Fibroblast of villous mesenchyme (primary cell): ENCODE data around the gene C1orf159. TPM values are rescaled to one million over a fixed set of nuclear protein-coding genes. Genes with fewer than 3 reads are reported as not detected.

Experiments
- DNase-seq: peaks from one replicate; pipeline ENCODE4 v3.0.0-alpha.2; 2010; ENCODE audit warnings: low read depth
- H3K4me3 ChIP-seq: 2 replicates; pipeline ENCODE4 v1.5.1; 2011; ENCODE audit warnings: low read depth, mild to moderate bottlenecking, low read length
- total RNA-seq: library from RNA; depleted of rRNA; stranded (reverse); fragments of >200 nt; gene quantifications from 2 replicates; pipeline ENCODE4 v1.2.3, GENCODE V29; 2012
- TF ChIP-seq, protein P1 (sequence below): IDR thresholded peaks from 2 replicates; pipeline ENCODE4 v1.5.1; 2012; ENCODE audit warnings: low read depth, mild to moderate bottlenecking, low read length; ENCODE audit not compliant: insufficient read depth

The C1orf159 gene
- total RNA-seq, 1 donor = 6.5 TPM

DNA sequence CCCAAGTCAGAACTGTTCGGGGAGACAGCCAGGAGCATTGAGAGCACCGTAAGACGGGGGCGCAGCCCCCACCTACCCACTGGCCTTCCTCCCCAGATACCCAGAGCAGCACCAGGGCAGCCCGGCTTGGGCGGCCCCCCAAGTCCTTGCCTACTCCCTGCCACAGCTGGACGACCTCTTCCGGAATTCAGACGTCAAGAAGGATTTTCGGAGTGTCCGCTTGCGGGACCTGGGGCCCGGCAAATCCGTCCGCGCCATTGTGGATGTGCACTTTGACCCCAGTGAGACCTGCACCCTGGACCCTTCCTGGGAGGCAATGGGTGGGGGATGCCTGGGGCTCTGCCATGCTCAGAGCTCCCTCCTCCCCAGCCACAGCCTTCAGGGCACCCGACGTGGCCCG, 68.5 kb downstream of the C1orf159 start:
- DNase-seq = no peak
- TF ChIP-seq, protein P1, sequence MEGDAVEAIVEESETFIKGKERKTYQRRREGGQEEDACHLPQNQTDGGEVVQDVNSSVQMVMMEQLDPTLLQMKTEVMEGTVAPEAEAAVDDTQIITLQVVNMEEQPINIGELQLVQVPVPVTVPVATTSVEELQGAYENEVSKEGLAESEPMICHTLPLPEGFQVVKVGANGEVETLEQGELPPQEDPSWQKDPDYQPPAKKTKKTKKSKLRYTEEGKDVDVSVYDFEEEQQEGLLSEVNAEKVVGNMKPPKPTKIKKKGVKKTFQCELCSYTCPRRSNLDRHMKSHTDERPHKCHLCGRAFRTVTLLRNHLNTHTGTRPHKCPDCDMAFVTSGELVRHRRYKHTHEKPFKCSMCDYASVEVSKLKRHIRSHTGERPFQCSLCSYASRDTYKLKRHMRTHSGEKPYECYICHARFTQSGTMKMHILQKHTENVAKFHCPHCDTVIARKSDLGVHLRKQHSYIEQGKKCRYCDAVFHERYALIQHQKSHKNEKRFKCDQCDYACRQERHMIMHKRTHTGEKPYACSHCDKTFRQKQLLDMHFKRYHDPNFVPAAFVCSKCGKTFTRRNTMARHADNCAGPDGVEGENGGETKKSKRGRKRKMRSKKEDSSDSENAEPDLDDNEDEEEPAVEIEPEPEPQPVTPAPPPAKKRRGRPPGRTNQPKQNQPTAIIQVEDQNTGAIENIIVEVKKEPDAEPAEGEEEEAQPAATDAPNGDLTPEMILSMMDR = no peak
- no peak overlapping the region for H3K4me3 ChIP-seq

DNA sequence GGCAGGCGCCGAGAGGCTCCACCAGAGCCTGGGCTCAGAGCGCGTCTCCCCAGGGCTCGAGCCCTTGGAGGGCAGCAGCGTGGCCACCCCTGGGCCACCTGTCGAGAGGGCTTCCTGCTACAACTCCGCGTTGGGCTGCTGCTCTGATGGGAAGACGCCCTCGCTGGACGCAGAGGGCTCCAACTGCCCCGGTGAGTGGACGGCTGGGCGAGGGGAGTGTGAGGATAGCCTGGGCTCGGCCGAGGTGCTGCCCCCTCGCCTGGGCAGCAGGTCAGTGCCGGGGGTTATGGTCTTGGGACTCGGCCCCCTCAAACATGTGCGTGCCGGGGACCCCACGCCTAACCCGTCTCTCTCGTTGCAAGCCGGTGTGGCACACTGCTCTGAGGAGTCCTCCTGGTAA, 69.1 kb downstream of the C1orf159 start:
- no peak for DNase-seq
- H3K4me3 ChIP-seq = no peak overlapping the region
- TF ChIP-seq, protein P1 = no peak

DNA sequence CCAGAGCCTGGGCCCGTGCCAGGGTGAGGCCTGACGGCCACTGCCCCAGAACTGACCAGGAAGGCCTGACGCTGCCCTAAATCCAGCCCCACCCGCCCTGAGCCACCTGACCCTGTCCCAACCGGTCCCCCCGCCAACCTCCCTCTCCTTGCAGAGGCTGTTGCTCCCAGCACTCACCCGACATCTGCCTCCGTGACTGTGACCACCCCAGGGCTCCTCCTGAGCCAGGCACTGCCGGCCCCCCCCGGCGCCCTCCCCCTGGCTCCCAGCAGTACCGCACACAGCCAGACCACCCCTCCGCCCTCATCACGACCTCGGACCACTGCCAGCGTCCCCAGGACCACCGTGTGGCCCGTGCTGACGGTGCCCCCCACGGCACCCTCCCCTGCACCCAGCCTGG, 69.6 kb downstream of the C1orf159 start:
- TF ChIP-seq, protein P1 = no peak
- DNase-seq = no peak
- H3K4me3 ChIP-seq = no peak overlapping the region

DNA sequence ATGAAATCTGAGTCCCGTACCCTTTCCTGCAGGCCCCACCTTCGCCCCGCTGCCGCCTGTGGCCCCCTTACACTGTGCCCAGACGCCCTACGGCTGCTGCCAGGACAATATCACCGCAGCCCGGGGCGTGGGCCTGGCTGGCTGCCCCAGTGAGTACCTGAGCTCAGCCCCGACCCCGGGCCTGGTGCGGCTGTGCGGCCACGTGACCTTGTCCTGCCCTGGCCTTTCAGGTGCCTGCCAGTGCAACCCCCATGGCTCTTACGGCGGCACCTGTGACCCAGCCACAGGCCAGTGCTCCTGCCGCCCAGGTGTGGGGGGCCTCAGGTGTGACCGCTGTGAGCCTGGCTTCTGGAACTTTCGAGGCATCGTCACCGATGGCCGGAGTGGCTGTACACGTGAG, 70.8 kb downstream of the C1orf159 start:
- TF ChIP-seq, protein P1 = no peak
- no peak overlapping the region for H3K4me3 ChIP-seq
- no peak for DNase-seq

DNA sequence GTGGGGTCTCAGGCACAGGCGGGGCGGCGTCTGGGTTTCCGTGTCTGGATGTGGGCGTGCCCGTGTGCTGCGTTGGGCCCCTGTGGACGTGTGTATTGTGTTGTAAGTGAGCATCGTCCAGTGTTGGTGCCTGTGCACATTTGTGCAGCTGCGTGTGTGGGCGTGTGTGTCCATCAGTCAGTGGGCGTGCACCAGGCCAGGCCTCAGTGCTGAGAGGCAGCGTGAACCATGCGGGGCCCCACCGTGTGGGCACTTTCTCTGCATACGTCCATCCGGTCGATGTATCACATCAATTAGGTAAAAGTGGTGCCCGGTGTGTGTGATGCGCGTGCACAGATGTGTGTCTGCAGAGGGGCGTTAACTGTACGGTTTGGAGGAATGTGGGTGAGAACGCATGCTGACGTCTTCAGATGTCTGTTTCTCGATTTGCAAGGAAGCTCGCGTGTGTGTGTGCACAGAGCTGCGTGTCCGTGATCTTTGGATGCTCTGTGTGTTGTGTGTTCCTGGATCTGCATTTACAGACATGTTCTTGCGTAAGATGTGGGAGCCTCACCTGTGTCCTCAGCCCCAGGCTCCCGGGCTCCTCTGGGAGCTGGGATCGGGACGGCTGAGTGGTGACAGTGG, 71.3 kb downstream of the C1orf159 start:
- H3K4me3 ChIP-seq = no peak overlapping the region
- TF ChIP-seq, protein P1 = no peak
- no peak for DNase-seq

DNA sequence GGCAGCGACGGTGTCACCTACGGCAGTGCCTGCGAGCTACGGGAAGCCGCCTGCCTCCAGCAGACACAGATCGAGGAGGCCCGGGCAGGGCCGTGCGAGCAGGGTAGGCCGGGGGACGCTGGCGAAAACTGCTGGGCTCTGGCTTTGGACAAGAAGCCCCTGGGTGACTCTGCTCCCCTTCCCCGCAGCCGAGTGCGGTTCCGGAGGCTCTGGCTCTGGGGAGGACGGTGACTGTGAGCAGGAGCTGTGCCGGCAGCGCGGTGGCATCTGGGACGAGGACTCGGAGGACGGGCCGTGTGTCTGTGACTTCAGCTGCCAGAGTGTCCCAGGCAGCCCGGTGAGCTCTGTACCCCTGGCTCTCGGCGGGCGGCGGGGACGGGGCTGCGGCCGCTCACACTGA, 72.0 kb downstream of the C1orf159 start:
- DNase-seq = no peak
- no peak overlapping the region for H3K4me3 ChIP-seq
- TF ChIP-seq, protein P1 = no peak

DNA sequence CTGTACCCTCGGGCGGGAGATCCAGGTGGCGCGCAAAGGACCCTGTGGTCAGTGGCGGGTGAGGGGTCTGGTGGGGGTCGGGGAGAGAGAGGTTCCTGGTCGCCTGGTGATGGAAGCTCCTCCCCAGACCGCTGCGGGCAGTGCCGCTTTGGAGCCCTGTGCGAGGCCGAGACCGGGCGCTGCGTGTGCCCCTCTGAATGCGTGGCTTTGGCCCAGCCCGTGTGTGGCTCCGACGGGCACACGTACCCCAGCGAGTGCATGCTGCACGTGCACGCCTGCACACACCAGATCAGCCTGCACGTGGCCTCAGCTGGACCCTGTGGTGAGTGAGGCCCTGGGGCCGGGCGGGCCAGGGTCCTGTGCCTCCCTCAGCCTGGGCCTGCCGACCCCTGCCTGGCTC, 72.5 kb downstream of the C1orf159 start:
- no peak for DNase-seq
- TF ChIP-seq, protein P1 = no peak
- H3K4me3 ChIP-seq = no peak overlapping the region
